Cardiac fibroblast (primary cell): ENCODE measurements around the gene EPC2.
A peak's percentile ranks its signal among the peaks of the same experiment; 100 is the strongest.

Experiments used
- DNase-seq, 2 donors: peaks; one replicate each; pipeline versions ENCODE4 v3.0.0 to v3.0.0-alpha.2; 2010; ENCODE audit warnings: low read depth in 2 of 2
- H3K4me3 ChIP-seq, 2 donors: replicated peaks in 1 of 2; 1 replicate in 1 of 2; 2 replicates in 1 of 2; pipeline ENCODE4 v1.5.1; 2011; ENCODE audit warnings: low read depth in 2 of 2, low read length in 2 of 2, mild to moderate bottlenecking in 2 of 2, moderate library complexity in 1 of 2
- CTCF ChIP-seq: IDR thresholded peaks from one replicate; pipeline ENCODE4 v1.5.1; 2011; ENCODE audit warnings: low read depth, mild to moderate bottlenecking, low read length, inconsistent platforms

The EPC2 gene

GRCh38 chr2:148702475-148702874 is 57.9 kb downstream of the EPC2 start:
- H3K4me3 ChIP-seq: no peak overlapping the region
- no peak for TF ChIP-seq CTCF
- no peak for DNase-seq

DNA sequence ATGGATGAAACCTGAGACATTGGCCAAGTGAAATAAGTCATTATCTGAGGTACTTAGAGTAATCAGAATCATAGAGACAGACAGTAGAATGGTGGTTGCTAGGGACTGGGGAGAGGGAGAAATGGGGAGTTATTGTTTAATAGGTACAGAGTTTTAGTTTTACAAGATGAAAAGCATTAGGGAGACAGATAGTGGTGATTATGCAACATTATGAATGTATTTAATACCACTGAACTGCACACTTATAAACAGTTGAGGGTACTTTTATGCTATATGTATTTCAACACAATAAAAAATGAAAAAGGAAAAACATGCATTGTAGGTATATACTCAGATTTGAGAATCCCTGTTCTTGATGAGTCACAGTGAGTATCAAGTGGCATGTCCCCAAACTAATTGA is 59.7 kb downstream of the EPC2 start:
- no peak for TF ChIP-seq CTCF
- no peak for DNase-seq
- H3K4me3 ChIP-seq: no peak overlapping the region

DNA sequence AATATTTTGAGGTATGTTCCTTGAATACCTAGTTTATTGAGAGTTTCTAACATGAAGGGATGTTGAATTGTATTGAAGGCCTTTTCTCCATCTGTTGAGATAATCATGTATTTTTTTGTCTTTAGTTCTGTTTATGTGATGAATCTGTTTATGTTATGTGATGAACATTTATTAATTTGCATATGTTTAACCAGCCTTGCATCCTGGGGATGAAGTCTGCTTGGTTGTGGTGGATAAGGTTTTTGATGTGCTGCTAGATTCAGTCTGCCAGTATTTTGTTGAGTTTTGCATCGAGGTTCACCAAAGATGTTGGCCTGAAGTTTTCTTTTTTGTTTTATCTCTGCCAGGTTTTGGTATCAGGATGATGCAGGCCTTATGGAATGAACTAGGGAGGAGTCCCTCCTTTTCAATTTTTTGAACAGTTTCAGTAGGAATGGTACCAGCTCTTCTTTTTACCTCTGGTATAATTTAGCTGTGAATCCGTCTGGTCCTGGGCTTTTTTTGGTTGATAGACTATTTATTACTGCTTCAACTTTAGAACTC is 71.9 kb downstream of the EPC2 start:
- TF ChIP-seq CTCF: no peak
- DNase-seq: no peak
- no peak overlapping the region for H3K4me3 ChIP-seq

- DNase-seq: no peak
- no peak overlapping the region for H3K4me3 ChIP-seq
- no peak for TF ChIP-seq CTCF
Observed at GRCh38 chr2:148718039-148718438, 73.5 kb downstream of the EPC2 start.

- DNase-seq: no peak
- H3K4me3 ChIP-seq: no peak overlapping the region
- no peak for TF ChIP-seq CTCF
Observed at GRCh38 chr2:148719195-148719749, 74.7 kb downstream of the EPC2 start.

GRCh38 chr2:148719941-148720436 is 75.4 kb downstream of the EPC2 start:
- TF ChIP-seq CTCF: no peak
- H3K4me3 ChIP-seq: no peak overlapping the region
- peak in 1 of 2 donors; percentile 10 for DNase-seq
